Measurements from ENCODE around the gene LBR.
"Not testable (repeated sequence)": the region's sequence is repeated elsewhere in the genome, so short reads cannot be mapped to it uniquely, and the experiment has no call there.

The LBR gene

DNA sequence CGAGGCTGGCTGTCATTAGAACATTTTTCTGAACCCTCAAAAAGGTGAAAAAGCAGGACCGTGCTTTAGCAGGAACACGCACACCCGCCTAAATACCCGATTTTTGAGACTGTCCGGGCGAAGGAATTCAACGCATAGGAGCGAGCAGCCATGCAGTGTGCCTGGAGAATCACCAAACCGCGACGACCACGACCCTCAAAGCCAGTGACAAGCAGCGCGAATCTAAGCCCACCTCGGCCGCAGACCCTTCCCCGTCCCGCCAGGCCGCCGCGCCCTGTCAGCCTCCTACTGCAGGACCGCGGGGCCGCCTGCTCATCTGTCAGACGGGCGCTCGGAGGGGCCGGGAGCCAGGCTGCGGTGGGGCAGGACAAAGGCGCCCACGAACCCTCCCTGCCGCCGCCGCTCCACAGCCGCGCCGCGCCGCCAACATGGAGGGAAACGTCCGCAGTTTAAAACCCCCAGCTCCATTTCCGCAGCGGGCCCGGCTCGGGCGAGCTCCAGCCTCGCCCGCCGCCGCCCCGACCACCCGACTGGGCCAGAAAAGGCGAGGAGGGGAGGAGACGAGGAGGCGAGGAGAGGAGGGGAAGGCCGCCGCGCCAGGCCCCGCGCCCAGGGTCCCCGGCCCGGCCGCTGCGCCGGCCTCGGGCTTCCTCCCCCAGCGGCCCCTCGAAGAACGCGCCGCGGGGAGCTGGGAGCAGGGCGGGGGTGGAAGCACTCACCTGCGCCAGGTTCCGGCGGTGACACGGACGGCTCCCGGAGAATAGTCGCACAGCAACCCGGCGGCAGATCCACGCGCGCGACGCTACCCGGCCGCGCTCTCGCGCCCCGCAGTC lies at the start of gene LBR:
Gene LBR (minus strand): TSS at position 804 of the 833 bp plus-strand sequence. CDS start 3,963 bp downstream, outside the sequence.
- DNase-seq (ENCODE audit: low spot score), result no peak

DNA sequence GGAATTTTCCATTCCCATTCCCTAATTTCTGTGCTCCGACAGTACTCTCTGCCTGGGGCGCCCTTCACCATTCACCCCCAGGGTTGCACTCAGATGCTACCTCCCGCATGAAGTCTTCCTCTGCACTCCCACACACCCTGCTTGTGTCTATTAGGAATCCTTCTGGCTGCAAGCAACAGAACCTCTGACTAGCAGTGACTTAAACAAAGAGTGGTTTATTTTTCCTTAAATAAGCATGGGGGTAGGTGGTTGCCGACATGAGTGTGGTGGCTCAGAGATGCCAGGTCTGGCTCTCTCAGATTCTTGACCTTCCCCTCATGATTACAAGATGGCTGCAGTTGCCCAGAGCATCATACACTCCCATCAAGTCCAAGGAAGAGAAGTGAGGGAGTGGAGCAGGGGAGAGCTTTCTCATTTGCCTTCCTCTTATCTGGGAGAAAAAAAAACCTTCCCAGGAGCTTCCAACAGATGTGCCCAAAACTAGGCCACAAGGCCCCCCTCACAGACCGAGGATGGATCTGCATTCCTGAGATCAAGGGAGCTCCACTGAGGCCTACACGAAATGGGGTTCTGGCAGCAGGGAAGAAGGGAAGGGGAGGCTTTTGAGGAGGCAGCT lies 49.6 kb upstream of the LBR start:
- DNase-seq (ENCODE audit: low spot score), result no peak

DNA sequence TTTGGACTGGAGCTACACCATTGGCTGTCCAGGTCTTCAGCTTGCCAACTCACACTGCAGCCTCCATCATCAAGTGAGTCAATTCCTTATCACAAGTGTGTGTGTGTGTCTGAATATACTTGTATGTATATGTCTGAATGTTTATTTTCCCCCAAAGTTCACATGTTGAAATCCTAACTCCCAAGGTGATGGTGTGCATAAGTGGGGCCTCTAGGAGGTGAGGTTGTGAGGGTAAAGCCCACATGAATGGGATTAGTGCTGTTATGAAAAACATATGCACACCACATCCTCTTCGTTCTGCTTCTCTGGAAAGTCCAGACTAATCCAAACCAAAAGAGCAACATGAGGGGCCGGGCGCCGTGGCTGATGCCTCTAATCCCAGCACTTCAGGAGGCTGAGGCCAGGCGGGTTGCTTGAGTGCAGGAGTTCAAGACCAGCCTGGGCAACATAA lies 48.7 kb upstream of the LBR start:
- no peak for DNase-seq (ENCODE audit: low spot score)

DNA sequence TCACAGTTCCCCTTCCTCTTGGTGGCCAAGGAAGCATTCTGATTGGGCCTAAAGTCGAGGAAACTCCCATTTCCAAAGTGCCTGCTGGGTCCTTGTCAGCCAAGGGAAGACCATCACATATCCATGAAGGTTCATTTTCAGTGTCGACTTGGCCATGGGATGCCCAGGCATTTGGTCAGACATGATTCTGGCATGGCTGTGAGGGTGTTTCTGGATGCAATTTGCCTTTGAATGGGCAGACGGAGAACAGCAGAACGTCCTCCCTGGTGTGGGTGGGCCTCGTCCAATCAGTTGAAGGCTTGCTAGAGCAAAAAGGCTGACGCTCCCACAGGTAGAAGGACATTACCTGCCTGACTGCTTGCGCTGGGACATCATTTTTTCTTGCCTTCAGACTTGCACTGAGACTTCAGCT lies 48.3 kb upstream of the LBR start:
- DNase-seq (ENCODE audit: low spot score), result no peak

DNA sequence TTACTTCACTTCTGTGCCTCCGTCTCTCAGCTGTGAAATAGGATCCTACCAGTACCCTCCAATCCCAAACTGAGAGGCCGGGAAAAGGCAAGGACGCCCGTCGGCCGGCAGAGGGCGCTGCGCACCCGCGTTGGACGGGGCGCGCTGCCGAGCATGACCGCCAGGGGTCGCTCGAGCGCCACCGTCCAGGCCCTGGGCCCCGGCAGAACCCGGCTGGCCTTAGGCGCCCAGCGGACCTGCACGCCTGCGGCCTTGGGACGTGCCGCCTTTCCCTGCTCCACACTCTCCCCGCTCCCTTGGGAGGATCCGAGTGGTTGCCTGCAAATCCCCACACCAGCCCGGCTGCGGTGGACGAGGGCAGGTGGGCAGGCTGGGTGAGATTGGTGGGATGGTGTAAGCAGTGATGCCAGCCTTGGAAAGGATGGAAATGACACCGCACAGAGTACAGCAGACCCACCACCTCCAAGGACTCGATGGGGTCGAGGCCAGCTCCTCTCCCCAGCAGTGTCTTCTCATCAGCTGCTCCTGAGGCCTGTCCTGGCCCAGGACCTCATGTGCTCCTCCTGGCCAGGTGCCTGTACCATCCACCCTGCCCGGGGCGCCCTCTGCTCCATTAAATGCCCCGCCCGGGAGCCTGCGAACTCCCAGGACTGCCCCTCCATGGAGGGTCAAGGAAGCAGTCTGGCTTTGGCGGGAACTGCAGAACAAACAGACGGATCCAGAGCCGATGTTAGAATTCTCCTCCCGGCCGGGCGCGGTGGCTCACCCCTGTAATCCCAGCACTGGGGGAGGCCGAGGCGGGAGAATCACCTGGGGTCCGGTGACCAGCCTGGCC lies 47.4 kb upstream of the LBR start:
- peak; percentile 81 for DNase-seq (ENCODE audit: low spot score)

DNA sequence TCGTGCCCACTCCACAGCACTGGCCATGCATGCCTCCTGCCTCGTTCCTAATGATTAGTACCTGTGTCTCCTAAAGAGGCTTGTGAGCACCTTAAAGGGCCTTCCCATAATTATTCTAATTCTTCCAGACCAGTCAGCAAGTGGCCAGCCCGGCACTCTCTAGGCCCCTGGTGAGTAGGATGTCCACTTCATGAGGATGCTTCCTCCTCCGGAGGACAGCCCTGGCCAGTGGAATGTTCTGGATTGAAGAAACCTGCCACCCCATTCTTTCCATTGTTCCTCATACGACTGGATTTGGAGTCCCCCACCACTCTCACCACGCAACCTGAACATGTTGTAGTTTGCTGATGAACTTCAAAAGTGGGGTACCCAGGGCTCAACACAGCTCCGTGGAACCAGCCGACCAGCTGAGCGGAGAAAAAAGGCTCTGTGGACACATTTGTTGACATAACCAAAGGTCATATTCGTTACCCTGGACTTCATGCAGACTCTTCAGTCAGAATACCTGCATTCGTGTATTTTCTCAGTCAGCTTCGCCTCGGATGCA lies 46.7 kb upstream of the LBR start:
- DNase-seq (ENCODE audit: low spot score), result no peak

DNA sequence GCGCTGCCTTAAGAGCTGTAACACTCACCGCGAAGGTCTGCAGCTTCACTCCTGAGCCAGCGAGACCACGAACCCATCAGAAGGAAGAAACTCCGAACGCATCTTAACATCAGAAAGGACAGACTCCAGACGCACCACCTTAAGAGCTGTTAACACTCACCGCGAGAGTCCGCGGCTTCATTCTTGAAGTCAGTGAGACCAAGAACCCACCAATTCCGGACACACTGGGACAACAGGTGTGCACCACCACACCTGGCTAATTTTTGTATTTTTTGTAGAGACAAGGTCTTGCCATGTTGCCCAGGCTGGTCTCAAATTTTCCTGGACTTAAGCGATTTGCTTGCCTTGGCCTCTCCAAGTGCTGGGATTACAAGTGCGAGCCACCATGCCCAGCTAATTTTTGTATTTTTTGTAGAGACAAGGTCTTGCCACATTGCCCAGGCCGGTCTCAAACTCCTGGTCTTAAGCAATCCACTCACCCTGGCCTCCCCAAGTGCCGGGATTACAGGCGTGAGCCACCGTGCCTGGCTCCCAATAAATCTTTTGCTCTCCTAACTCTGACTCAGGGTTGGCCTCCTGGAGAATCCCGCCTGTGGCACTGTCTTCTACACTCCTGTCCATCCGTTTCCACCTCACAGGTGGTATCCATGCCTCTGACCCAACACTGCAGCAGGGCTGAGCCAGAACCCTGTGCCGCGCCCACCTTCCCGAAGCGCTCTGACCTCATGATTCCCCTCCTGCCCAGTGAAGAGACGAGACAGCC lies 46.0 kb upstream of the LBR start:
- not testable (repeated sequence) for DNase-seq (ENCODE audit: low spot score)

DNA sequence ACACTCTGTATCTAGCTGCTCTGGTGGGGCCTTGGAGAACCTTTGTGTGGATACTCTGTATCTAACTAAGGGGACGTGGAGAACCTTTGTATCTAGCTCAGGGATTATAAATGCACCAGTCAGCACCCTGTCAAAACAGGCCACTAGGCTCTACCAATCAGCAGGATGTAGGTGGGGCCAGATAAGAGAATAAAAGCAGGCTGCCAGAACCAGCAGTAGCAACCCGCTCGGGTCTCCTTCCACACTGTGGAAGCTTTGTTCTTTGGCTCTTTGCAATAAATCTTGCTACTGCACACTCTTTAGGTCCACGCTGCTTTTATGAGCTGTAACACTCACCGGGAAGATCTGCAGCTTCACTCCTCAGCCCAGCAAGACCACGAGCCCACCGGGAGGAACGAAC lies 45.4 kb upstream of the LBR start:
- not testable (repeated sequence) for DNase-seq (ENCODE audit: low spot score)

DNA sequence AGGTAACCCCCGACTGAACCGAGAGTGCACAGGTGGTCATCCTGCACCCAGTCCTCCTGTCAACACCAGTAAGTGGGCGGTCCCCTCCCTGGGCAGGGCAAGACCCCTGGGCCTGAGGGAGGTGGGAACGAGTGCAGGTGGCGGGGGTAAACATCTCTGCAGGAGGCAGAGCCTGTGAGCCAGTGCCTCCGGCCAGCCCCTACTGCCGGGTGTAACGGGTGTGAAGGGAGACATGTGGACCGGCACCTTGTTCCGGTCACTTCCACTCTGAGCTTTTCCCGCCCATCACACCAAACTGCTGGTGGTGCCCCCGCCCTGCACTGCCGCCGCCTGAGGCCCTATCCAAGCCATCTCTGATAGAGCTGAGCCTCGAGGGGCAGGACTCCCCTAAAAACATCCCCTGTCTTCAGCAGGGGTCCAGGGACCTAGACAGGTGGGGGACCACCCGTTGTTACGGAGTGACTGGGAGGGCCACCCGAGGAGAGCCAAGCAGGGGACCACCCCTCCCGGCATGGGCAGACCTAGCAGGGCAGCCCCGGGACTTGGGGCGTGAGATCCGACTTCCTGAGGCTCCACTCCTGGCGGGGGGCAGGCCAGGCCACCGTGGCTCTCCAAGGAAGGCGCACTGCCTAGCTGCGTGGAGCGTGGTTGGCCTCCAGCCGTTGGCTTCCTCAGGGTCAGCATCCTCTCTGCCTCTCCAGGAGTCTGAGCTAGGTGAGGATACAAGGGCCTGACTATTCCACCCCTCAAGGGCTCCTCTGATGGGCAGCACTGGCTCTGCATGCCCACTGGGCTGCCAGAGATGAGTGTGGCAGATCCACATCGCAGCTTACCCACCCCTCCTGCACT lies 43.8 kb upstream of the LBR start:
- DNase-seq (ENCODE audit: low spot score), result no peak

DNA sequence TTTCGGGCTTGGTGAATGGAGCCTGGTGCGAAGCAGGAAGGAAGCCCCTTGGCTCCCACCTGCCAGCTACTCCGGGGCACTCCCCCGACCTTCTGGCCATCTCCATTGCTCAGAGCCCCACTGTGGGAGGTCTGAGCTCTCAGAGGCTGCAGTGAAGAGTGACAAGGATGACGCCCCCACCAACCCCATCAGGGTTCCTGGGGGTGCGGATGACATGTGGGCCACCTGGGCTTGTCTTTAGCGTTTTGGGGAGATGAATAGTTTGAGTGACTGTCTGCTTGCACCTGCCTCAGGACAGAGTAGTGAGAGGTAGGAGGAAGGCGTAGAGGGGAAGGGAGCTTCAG lies 43.2 kb upstream of the LBR start:
- DNase-seq (ENCODE audit: low spot score), result no peak

DNA sequence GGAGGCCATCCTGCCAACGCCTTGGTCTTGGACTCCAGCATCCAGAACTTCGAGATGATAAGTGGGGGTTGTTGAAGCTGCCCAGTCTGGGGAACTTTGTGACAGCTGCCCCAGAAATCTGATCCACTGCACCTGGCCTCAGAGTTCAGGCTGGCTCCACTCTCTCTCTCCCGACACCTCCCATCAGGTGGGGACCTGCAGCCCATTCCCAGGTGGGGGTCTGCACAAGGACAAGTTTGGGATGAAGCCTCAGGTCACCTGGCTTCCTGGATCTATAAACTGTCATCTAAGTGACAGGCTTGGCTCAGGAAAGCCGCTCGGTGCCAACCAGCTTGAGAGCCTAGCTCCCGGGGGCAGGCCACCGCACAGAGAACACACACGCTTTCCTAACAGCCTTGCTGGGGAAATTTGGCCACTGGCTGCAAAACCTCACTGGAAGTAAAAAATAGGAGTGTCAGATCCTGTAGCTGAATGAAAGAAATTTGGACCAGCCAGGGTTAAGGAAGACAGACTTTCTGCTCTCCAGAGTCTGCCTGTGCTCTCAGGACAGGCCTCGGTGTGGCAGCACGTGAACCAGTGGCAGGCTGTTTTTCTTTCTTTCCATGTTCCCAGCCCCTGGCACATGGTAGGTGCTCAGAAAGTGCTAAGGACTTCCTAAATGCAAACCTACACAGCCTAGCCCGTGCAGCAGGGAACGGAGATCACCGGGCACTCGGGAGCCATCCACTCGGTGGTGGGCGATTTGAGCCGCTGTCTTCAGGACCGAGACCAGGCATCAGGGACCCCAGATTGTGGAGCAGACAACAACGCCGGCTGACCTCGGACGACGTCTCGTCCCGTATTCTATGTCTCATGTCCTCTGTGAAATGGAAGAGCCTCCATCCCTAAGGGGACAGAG lies 42.6 kb upstream of the LBR start:
- DNase-seq (ENCODE audit: low spot score), result no peak

DNA sequence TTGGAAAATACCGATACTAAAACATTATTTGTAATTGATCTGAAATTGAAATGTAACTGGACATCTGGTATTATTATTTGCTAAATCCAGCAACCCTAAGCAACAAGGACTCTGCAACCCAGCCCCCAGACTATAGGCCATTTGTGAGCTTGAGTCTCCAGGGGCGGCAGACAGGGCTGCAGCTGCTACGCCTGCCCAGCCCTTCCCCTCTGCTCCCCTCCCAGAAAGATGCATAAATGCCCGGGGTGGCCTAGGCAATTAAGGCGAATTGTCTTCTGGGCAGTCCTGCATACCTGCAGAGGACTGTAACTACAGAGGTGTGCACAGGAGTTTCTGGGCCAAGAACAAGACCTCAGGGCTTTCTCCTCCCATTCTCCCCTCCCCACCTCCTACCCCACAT lies 41.2 kb upstream of the LBR start:
- DNase-seq (ENCODE audit: low spot score), result no peak

DNA sequence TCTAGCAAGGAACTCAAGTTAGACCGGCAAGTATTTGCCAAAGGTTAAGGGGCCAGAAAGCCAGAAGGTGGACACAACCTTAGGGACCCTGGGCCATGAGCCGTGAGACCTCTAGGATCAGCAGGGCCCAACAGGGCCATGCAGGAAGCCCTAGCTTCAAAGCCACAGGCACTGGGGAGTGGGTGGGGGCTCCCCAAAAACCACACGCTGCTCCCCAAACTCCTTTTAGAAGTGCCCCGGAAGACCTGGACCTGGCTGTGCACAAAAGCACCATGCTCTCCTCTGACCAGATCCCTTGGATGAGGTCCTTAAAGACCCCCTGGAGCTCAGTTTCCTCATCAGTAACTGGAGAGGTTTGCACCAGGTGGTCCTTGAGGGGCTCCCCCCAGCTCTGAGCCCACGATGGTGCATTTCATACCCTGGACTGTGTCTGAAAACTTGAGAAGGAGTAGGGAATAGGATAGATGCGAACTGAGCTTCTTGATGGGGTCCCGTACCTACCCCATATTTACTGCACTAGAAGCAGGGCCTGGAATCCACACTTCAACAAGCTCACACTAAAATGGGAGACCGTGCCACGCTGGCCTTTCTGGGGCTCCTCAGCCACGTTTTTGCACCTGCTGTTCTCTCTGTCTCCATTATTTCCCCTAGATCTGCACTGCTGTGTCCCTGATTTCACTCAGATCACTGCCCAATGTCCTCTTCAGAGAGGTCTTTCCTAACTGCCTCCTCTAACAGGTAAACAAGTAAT lies 40.6 kb upstream of the LBR start:
- DNase-seq (ENCODE audit: low spot score), result no peak

DNA sequence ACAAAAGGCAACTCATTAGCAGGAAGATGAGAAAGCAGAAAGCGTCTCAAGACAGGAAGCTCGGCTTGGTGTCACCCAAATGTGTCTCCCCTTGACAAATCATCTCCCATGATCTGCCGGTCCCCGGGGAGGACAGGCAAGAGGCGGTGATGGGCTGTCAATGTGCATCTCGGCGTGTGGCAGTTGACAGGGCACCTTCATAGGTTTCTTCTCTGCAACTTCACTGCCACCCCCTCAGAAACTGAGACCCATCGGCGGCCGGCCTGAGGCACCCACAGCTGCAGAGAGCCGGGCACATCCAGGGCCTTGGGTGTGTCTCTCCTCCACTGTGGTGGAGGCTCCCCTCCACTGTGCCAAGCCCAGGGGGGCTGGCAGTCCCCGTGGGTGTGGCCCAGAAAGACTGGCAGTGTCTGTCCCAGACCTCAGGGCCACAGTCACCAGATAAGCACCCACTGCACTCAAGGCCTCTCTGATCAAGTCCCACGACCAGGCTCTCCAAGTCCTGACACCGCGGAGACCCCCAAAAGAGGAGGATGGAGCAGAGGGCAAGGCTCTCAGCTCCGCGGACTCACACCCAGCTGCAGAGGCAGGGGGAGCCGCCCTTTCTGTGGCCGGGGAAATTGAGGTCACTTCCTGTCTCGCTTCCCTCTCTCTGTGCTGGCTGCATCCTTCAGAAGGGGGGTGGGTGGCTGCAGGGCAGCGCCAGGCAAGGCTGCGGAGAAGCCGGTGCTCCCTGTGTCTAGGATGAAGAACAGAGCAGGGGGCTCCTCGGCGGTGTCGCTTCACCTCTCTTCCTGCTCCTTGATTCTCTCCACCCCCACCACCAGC lies 39.6 kb upstream of the LBR start:
- peak; percentile 79 for DNase-seq (ENCODE audit: low spot score)

DNA sequence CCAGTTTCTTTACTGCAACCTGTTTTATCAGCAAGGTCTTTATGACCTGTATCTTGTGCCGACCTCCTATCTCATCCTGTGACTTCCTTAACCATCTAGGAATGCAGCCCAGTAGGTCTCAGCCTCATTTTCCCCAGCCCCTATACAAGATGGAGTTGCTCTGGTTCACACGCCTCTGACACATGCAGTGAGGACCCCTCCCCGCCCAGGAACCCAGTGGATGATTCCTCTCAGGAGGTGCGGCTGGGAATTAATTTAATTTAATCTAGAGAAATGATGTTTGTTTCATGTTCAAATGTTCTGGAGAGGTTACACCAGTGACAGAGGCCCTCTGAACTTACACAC lies 39.0 kb upstream of the LBR start:
- DNase-seq (ENCODE audit: low spot score), result no peak

DNA sequence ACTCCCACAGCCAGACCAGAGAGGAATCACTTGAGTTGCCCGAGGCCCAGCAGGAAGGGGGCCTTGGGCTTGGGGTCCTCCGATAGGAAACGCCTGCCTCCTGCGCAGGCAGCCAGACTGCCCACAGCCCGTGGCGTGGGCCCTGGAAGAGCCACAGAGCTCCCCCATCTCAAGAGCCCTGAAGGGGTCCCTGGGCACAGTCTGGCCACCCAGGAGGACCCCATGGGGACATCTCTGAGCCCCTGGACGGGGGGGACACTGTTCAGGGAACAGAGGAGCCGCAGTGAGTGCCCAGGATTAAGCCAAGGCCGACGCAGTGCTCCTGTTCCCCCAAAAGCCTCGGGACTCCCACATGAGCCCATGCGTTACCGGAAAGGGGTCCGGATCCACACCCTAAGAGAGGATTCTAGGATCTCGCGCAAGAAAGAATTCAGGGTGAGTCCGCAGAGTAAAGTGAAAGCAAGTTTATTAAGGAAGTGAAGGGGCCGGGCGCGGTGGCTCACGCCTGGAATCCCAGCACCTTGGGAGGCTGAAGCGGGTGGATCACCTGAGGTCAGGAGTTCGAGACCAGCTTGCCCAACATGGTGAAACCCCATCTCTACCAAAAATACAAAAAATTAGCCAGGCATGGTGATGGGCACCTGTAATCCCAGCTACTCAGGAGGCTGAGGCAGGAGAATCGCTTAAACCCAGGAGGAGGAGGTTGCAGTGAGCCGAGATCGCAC lies 38.1 kb upstream of the LBR start:
- DNase-seq (ENCODE audit: low spot score), result no peak

Data from germinal center (tissue), 1 donor.